ENCODE measurements around the gene ST8SIA3.
"Not testable (repeated sequence)": the region's sequence is repeated elsewhere in the genome, so short reads cannot be mapped to it uniquely, and the experiment has no call there.

ST8SIA3 gene

DNA sequence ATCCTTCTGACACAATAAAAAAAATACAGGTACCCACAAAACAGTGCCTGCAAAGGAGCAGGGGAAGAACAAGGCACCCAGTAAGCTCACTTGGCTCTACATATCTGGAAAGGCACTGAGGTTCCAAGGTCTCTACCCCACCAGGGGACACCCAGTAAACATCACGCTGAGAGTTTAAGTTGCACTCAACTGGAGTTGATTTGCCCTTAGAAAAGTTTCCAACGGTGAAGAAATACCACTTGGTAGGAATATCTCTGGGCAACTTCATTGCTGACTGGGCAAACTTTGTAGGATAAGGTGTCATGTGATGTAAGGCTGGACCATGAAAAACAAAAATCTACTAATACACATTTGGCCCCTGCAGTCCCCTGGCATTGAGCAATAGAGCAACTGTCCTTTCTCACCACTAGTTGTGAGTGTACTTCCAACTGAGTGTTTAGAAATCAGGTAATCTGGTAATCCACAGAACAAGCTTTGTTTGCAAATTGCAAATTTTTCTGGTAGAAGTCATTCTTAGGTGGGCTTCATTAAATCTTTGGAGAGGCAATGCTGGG lies 14.2 kb downstream of the ST8SIA3 start:
- DNase-seq, result no peak

DNA sequence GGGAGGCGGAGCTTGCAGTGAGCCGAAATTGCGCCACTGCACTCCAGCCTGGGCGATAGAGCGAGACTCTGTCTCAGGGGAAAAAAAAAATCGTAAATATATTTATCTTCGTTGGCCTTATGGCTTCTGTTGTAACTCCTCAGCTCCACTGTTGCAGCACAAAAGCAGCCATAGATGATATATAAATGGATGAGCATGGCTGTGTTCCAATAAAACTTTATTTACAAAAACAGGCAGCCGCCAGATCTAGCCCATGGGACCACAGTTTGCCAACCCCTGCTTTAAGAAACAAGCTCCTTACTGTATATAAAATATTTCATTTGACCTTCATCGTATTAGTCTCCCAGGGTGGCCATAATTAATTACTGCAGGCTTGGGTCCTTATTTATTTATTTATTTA lies 20.1 kb downstream of the ST8SIA3 start:
- no peak for DNase-seq

DNA sequence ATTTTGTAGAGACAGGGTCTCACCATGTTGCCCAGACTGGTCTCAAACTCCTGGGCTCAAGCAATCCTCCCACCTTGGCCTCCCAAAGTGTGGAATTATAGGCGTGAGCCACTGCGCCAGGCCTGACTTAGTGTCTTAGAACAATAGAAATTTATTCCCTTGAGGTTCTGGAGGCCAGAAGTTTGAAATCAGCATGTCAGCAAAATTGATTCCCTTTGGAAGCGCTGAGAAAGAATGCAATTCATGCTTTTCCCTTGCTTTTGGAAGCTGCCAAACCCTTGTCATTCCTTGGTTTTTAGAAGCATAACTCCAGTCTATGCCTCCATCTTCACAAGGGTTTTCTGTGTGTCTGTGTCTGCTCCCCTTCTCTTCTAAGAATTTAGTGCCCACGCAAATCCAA lies 20.7 kb downstream of the ST8SIA3 start:
- no peak for DNase-seq

DNA sequence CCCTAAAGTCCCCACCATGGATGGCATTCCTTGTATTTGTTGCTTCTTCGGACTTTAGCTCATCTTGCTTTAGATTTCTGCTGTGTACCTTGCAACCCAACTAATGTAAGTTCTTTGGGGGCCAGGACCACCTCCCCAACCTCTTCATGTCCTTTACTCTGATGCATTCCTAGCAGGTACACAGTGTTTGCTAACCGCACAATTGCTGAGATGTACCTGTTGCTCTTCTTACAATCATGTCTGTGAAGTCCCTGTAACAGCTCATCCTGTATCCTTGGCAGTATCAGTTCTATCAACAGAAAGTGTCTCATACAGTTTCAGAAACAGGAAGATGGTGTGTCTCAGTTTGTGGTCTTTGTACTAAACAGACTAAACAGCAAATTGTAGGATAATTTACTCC lies 24.1 kb downstream of the ST8SIA3 start:
- no peak for DNase-seq

DNA sequence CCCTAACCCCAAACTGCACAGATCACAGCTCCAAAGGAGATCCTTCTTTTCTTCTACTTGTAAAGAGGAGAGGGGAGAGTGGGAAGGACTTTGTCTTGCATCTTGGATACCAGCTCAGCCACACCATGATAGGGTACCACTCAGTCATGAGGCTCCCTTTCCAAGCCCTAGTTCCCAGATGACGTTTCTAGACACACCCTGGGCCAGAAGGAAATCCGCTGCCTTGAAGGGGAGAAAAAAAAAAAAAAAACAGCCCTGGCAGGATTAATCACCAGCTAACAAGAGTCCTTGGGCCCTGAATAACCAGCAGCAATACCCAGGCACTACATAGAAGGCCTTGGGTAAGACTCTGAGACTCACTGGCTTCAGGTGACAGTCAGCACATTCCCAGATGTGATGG lies 36.9 kb downstream of the ST8SIA3 start:
- DNase-seq, result no peak

DNA sequence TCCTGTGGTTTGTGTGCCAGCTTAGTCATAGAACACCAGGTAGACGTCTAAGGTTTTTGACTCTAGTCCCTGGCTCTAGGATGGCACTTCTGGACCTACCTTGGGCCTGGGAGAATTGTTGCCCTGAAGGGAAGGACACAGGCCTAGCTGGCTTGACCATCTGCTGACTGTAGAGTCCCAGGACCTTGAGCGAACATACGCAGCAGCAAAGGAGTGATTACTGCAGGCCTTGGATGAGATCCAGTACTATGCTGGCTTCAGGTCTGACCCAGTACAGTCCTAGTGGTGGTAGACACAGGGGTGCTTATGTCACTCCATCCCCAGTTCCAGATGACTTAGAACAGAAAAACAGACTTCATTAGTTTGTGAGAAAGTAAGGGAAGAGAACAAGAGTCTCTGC lies 37.7 kb downstream of the ST8SIA3 start:
- DNase-seq, result no peak

DNA sequence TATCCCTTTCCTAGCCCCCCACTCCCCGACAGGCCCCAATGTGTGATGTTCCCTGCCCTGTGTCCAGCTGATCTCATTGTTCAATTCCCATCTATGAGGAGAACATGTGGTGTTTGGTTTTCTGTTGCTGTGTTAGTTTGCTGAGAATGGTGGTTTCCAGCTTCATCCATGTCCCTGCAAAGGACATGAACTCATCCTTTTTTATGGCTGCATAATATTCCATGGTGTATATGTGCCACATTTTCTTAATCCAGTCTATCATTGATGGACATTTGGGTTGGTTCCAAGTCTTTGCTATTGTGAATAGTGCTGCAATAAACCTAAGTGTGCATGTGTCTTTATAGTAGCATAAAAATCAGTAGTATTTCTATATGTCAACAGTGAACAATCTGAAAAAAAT lies 42.4 kb downstream of the ST8SIA3 start:
- not testable (repeated sequence) for DNase-seq

DNA sequence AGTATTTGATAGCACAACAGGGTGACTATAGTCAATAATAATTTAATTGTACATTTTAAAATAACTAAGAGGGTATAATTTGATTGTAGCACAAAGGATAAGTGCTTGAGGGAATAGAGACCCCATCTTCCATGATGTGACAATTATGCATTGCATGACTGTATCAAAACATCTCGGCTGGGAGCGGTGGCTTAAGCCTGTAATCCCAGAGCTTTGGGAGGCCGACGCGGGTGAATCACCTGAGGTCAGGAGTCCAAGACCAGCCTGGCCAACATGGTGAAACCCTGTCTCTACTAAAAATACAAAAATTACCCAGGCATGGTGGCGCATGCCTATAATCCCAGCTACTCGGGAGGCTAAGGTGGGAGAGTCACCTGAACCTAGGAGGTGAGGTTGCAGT lies 44.5 kb downstream of the ST8SIA3 start:
- DNase-seq, result not testable (repeated sequence)

DNA sequence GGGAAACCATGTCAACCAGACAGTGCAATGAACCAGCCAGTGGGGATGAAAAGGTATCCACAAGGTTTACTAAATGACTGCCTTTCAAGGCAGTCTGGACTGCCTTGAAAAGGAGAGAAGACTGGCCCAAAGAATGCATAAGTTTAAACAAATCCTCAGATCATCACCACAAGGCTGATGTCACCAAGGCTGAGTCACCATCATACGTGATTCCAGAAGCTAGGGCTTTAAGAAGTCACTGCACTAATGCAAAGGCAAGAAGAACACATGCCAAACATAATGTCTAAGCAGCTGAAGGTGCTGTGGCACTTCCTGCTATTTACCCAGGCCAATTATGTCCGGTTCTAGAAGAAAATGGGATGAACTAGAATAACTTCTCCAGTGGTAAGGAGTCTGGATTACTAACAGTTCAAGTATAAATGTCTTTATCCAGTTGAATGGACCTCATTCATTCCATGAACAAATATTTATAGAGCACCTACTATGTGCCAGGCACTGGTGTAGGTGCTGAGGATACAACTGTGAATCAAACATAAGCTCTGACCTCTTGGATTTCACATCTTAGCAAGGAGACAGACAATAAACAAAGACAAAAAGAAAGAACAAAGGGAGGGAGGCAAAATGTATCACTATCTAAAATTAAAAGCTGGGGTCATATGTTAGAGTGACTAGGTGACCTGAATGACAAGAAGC lies 45.2 kb downstream of the ST8SIA3 start:
- no peak for DNase-seq

DNA sequence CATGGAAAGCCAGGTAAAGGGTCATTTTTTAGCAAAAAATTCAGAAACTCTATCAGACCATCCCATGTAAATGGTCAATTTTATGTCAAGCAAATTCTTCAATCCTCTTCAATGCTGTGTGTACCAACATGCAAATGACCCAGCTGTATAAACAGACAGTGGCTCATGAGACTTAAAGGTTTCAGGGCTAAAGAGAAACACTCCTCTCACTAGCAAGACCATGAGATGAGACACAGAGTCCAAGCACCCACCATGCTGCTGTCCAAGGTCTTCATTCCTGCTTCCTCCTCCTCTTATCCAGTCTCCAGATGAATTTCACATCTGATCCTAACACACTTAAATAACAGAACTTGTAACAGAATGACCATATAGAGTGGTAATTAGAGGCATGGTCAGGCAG lies 52.0 kb downstream of the ST8SIA3 start:
- no peak for DNase-seq

DNA sequence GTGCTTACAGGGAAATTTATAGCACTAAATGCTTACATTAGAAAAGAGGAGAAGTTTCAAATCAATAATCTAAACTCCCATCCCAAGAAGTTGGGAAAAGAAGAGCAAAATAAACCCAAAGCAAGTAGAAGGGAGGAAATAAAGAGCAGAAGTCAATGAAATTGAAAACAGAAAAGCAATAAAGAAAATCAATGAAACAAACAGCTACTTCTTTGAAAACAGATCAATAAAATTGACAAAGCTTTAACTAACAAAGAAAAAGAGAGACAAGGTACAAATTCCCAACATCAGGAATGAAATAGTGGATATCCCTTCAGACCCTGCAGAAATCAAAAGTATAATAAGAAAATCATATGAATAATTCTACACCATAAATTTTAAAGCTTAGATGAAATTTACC lies 57.3 kb downstream of the ST8SIA3 start:
- DNase-seq, result no peak

DNA sequence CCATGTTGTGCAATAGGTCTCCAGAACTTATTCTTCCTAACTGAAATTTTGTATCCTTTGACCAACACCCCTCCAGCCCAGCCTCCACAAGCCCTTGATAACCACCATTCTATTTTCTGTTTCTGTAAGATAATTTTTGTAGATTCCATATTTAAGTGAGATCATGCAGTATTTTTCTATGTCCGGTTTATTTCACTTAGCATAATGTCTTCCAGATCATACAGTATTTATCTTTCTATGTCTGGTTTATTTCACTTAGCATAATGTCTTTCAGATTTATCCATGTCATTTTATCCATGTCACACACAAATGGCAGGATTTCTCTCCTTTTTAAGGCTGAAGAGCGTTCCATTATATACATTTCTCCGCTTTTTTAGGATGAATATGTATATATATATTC lies 58.4 kb downstream of the ST8SIA3 start:
- DNase-seq, result no peak

DNA sequence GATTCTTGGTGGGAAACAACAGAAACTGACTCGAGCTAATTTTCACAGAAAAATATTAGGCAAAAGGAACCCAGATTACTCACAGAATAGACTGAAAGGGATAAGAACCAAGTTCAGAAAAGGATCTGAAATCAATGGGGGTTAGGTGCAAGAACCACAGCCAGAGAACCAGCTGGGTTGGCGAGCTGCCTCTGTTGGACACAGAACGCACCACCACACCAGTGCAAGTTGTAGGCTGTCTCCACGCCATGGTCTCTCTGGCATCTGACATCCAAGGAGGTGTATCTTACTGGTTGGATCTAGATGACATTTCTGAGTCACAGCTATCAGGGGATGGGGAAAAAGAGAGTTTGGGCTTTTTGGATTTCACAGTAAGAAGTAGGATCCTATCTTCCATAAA lies 64.2 kb downstream of the ST8SIA3 start:
- DNase-seq, result no peak

Data from NCI-H2171 treated with DMSO at 0.1 percent for 48 hours (cell line).